DMS53 (cell line): Measurements from ENCODE around the gene CELF1.
A peak's percentile ranks its signal among the peaks of the same experiment; 100 is the strongest.

Experiments used
- DNase-seq: peaks from one replicate; lab custom pipeline; 2025; lab: John Stamatoyannopoulos, UW

The CELF1 gene

DNA sequence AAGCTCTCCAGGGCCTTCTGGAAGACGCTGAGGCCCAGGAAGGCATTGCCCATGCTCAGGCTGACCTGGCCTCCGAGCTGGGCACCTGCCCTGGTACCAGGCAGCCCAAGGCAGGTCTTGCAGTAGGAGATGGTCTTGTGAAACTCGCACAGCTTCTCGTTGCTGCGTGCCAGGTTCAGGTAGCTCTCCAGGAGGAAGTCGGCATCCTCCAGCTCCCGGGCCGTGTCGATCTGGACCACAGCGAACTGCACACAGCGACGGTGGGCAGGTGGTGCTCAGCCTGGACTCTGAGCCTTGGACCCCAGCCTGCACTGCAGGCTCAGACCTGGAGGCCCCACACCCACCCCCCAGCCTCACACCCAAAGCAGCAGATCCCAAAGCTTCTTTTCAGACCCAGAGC, 105.0 kb downstream of the CELF1 start:
- DNase-seq, result no peak

DNA sequence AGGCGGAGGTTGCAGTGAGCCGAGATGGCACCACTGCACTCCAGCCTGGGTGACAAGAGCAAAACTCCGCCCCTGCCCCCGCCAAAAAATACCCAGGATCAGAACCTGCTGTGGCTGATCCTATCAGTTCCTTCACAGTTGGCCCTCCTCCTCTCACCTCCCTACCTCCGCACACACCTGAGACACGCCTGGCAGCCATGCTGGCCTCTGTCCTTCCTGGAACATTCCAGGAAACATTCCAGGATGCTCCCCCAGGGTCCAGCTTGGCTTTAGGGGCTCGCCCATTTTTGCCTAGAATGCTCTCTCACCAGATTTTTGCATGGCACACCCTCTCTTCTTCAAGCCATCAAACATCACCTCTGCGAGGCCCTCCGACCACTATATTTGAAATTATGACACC, 106.1 kb downstream of the CELF1 start:
- DNase-seq, result no peak

DNA sequence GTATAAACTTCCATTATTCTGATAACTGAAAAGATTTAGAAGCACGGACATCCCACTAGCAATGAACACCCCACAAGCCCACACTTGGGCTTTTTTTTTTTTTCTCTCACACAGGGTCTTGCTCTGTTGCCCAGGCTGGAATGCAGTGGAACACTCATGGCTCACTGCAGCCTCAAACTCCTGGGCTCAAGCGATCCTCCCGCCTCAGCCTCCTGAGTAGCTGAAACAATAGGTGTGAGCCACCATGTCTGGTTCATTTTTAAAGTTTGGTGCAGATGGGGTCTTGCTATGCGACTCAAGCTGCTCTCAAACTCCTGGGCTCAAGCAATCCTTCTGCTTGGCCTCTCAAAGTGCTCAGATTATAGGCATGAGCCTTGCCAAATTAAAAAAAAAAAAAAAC, 107.1 kb downstream of the CELF1 start:
- no peak for DNase-seq

DNA sequence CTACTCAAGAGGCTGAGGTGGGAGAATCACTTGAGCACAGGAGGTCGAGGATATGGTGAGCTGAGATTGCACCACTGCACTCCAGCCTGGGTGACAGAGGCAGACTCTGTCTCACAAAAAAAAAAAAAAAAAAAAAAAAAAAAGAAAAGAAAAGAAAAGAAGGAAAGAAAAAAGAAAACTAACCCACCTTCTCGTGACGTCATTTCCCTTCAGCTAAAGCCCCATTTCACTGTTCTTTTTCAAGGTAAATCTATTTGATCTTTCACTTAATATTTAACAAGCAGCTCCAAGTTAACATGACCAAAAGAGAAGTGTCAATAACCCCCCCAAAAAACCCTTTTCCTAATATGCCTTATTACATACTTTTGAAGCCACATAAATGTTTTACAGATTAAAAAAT, 109.1 kb downstream of the CELF1 start:
- DNase-seq, result no peak

DNA sequence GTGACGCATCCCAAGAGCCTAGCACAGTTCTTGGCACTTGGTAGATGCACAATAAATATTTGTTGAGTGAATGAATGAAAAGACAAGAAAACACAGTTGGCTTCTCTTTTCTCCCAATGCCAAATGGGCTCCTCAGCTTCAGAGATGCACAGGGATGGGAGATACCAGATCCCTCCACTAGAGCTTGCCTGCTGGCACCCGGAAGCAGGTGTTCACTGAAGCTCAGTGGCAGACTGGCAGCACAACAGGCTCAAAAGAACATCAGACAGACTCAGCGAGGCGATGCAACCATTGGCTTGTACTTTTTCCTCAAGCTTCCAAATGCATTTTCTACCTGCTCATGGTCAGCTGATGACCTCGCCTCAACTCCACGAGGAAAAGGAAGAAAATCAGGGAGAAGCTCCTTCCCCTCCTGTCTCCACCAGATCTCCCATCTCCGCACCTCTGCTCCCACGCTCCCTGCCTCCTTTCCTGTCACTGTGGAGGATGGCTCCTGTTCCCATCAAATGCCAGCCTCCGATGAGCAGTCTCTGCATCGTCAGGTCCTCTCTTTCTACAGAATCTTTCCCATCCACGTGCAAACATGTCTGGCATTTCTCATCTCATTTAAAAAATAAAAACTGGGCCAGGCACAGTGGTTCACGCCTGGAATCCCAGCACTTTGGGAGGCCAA, 109.8 kb downstream of the CELF1 start:
- peak; percentile 81 for DNase-seq

DNA sequence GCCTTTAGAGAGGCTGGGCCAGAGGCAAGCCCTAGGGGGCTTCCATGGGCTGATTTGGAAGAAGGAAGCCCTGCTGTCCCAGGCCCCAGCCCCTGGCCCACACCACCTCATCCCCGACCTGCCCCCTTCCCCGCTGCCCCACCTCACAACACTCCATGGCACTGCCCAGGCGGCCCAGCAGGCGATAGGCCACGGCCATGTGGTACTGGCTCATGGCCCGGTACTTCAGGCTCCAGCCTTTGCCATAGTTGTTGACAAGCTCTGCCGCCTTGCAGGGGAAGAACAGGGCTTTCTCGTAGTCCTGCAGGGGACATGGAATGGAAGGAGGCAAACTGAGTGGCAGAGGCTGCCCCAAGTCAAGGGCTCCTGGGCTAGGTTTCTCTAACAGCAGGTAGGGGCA, 110.4 kb downstream of the CELF1 start:
- no peak for DNase-seq

DNA sequence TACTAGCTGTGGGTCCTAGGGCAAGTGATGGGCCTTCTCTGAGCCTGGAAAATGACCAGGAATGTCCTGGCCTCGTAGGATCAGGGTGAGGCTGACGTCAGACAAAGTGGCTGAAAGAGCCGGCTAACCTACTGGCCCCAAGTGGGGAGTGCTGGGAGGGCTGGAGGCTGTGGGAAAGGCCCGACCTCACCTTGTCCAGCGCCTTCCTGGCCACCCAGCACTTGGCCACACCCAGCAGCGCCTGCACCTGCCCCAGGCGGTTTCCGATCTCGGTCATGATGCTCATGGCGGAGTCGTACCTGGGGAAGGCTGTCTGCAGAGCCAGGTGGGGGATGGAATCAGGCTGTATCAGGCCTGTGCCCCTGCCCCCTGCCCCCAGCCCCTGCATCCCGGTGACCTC, 111.5 kb downstream of the CELF1 start:
- no peak for DNase-seq

DNA sequence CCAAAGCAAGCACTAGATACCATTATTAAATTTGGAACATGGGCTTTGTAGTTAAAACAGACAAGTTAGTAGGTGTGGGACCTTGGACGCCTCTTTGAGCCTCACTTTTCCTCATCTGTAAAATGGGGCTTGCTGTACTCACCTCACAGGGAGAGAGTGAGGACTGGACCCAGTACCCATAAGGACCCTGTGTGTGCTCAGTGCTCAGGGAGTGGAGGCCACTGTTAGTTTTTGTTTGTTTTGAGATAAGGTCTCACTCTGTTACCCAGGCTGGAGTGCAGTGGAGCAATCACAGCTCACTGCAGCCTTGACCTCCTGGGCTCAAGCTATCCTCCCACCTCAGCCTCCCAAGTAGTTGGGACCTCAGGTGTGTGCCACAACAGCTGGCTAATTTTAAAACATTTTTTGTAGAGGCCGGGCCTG, 112.9 kb downstream of the CELF1 start:
- no peak for DNase-seq

DNA sequence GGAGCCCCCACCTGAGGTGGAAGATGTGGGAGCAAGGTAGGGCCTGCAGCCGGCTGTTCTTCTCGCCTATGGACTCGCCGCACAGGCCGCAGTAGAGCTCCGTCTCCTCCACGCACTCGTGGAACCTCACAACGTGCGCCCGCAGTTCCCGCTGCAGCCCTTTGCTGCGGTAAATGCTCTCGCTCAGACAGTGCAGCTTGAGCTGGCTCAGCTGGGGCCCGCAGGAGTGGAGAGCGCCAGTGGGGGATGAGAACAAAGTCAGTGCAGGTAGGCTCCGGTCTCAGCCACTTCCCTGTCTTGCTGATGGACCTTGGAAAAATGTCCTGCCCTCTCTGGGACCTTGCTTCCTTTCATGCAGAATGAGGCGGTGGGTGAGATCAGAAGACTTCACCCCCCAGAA, 114.2 kb downstream of the CELF1 start:
- DNase-seq, result no peak

DNA sequence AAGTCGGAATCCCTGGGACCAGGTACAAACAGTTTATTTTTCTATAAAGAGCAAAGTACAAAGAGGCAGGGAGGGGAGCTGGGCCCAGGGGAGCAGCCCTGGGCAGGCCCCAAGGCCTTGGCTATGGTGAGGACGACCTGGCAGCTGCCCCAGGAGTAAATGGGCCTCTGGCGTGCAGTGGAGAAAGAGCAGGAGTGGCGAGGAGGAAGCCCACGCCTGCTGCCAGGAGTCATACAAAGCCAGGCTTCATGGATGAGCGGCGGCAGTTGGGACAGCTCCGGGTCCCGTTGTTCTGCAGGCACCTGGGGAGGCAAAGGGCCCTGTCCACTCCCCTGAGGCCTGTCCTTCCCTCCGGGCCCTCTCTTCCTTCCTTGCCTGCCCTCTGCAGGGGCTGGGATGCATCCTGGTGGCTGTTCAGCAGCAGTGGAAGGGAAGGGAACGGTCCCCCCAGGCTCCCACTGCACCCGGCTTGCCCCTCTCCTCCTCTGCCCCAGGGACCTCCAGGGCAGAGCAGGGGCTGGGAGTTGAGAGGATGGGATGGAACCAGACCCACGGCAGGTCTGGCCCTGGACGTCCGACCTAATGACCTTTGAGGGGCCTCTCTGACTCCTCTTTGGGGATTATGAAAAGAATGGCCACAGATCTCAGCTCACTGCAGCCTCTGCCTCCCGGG, 115.0 kb downstream of the CELF1 start:
- DNase-seq, result peak; percentile 23

DNA sequence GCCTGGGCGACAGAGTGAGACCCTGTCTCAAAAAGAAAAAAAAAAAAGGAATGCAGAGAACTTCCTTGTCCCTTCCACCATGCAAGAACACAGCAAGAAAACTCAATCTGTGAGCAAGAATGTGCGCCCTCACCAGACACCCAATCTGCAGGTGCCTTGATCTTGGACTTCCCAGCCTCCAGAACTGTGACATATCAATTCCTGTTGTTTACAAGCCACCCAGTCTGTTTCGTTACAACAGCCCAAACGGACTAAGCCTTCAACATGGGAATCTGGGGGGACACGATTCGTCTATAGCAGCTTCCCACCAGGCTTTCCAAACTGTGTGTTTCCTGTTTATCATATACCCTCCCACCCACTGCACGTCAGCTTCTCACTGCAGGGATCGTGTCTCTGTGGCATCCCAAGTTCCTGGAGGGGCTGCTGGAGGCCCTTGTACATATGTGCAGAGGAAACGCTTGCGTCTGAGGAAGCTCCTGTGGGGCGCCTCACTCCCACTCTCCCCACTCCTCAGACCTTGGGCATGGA, 115.7 kb downstream of the CELF1 start:
- no peak for DNase-seq

DNA sequence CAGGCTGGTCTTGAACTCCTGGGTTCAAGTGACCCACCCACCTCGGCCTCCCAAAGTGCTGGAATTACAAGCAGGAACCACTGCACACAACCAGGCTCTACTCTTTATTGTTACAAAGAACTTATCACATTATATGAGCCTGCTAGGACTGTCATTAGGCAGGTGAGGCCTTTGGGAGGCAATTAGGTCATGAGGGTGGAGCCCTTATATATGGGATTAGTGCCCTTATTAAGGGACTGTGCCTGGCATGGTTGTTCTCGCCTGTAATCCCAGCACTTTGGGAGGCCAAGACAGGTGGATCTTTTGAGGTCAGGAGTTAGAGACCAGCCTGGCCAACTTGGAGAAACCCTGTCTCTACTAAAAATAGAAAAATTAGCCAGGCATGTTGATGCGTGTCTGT, 116.2 kb downstream of the CELF1 start:
- no peak for DNase-seq

DNA sequence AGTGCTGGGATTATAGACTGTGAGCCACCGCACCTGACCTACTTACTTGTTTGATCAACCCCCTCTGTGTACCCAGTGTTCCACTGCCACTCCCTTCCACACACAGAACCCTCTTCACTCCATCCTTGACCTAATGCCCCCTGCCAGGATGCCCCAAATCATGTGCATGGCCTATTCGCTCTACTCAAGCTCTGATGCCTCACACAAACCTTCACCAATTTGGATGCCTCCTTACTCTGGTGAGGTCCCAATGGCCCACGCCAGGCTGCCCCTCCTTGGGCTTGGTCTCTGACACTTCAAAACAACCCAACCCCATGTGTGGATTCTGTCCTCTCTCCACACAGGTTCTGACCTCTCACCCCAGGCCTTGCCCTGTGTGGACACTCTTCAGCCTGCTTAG, 117.2 kb downstream of the CELF1 start:
- DNase-seq, result no peak

DNA sequence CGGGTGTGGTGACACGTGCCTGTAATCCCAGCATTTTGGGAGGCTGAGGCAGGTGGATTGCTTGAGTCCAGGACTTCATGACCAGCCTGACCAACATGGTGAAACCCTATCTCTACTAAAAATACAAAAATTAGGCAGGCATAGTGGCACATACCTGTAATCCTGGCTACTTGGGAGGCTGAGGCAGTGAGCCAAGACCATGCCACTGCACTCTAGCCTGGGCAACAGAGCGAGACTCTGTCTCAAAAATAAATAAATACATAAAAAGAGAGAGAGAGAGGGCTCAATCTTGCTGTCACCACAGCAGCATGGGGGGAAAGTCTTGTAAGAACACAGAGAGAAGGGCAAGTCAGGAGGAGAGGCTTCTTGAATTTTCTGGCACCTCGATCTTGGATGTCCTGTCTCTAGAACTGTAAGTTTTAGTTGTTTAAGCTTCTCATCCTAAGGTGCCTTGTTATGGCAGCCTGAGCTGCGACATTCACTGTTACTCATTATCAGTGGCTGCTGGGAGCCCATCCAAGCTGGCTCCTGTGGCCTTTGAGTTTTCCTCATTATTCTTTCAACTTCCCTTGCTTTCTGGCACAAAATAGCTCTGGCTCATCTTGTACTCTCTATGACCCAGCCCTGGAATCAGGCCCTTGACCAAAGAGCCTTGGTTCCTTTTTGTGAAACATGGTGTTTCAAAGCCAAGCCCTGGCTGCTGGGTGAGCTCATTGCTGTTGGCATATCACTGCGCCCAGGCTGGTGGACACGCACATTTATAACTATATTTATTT, 118.7 kb downstream of the CELF1 start:
- DNase-seq, result no peak

DNA sequence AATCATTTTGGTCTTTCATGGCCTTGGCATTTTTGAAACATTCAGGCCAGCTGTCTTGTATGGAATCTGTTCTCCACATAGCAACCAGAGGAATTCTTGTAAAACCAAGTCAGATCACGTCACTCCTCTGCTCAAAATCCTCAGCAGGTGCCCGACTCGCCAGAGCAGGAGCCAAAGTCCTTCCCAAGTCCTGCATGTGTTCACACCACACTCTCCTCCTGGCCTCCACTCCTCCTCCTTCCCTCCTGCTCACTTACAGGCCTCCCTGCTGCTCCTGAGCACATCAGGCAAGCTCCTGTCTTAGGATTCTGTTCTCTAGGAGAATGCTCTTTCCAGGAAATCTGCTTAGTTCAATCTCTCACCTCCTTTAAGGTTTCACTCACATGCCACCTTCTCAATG, 119.8 kb downstream of the CELF1 start:
- DNase-seq, result no peak

DNA sequence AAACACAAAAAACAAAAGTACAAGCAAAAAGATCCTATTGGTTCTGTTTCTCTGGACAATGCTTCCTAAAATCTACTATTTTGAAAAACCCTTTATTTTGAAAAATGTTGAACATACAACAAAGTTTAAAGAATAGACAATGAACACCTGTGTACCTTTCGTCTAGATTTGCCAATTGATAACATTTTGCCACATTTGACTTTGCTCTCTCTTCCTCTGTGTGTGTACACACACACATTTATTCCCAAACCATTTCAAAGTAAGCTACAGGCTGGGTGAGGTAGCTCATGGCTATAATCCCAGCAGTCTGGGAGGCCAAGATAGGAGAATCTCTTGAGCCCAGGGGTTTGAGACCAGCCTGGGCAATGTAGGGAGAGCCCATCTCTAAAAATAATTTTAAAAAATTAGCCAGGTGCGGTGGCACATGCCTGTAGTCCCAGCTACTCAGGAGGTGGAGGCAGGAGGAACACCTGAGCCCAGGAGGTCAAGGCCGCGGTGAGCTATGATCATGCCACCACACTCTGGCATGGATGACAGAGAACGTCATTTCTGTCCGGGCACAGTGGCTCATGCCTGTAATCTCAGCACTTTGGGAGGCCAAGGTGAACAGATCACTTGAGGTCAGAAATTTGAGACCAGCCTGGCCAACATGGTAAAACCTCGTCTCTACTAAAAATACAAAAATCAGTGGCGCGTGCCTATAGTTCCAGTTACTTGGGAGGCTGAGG, 121.4 kb downstream of the CELF1 start:
- no peak for DNase-seq

DNA sequence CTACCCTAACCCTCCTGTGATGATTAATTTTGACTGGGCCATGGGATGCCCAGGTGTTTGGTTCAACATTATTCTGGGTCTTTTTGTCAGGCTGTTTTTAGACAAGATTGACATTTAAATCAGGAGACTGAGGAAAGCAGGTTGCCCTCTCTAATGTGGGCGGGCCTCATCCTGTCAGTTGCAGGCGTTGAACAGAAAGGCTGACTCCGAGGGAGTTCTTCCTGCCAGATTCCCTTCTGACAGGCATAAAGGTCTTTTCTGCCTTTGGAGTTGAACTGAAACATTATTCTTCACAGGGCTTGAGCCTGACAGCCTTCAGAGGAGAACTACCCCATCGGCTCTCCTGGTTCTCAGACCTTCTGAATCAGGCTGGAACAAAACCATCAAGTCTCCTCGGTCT, 122.4 kb downstream of the CELF1 start:
- DNase-seq, result no peak

DNA sequence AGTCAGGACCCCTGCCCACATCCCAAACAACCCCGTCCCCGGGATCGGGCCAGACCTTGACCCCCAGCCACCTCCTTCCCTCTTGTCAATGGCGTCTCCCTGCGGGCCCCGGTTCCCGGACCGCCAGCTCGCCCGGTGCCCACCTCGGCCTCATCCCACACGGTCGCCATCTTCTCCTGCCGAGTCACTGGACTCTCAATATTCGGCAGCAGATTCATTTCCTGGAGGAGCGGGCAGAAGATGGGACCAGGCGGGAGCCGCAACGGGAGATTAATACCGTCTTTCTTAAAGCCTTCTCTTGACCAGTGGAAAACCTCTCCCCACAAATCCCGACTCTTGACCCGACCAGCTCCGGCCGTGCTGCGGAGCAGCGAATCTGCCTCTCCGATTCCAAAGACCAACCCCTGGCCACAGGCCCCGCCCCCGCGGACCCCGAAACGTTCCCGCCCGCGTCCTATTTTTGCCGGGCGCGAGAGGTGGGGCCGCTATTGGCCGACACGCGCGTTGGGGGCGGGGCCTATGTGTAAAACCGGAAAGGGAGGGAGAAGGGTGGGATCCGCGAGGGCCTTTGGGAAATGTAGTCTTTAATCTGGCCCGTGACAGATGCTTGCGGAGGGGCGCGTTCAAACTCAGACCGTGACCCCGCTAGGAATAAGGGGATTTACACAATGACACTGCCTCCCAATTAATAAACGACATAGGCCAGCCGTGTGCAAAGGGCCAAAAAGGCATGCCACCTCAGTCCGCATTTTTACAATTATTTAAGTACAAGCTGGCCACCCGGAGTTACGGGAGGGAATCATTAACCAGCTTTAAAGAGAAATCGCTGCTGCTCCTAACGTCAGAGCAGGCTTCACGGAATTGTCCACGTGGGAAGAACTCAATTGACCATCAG, 126.6 kb downstream of the CELF1 start, which contains the start of gene PSMC3:
Gene PSMC3 (minus strand): TSS at position 378 of the 895 bp plus-strand sequence. CDS start 160 bp downstream, at position 218.
- DNase-seq, result peak; percentile 98

DNA sequence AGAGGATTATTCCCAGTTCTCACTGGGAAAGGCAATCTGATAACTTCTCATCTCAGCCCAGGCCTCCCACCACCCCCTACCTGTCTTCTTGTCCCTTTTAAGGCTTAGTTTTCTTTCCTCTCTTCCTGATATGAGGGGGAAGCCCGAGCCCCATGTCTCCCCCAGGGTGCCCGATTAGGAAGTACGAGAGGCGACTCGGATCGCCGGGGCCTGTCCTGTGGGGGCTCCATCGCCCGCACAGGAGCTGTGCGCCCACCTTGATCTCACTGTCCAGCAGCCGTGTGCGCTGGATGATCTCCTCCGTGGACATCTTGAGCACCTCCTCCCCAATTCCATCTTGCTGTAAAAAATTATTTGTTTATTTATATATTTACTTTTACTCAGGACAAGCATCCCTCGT, 127.3 kb downstream of the CELF1 start:
- no peak for DNase-seq

DNA sequence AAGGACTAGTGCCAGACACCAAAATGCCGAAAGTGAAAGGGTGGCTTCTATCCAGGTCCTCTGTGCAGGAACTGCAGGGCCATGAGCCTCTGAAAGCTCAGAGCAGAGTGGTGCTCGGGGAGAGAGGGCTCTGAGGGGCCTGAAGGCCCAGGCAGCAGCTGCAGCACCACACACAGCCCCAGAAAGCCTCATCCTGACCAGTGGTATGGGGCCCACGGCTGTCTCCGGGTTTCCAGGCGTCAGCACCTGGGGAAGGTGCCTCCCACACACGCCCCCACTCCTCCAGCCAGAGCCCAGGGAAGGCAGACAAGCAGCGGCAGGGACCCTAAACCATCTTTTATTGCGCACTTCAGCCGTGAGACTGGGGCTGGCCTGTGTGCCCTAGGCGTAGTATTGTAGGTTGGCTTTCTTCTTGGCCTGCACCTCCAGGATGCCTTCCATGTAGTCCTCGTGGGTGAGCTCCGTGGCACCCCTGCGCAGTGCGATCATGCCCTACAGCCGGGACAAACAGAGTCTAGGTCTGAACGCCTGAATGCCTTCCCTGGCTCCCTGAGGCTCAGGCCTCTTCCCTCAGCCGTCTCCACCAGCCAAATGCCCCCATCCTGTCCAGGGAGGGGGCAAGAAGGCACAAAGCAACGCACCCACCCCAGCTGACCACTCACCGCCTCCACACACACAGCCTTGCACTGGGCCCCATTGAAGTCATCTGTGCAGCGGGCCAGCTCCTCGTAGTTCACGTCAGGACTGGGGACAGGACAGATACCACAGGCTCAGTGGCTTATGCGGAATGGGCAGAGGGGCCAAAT, 134.3 kb downstream of the CELF1 start:
- DNase-seq, result no peak
